HG02938 (cell line): ENCODE measurements around the gene LAMA2.

Experiments
- ATAC-seq: cut with Tn5 transposase; IDR thresholded peaks from one replicate; pipeline ENCODE4 v1.9.1; 2021; ENCODE audit warnings: mild to moderate bottlenecking, moderate library complexity; ENCODE audit not compliant: unreplicated experiment

The LAMA2 gene

GRCh38 chr6:129175066-129175465 lies 292.1 kb downstream of the LAMA2 start:
- ATAC-seq, result no peak

GRCh38 chr6:129177801-129178200 lies 294.9 kb downstream of the LAMA2 start:
- ATAC-seq, result no peak

GRCh38 chr6:129179283-129179682 lies 296.3 kb downstream of the LAMA2 start:
- ATAC-seq, result no peak

- ATAC-seq, result no peak
Observed at GRCh38 chr6:129181001-129181400, 298.1 kb downstream of the LAMA2 start.

GRCh38 chr6:129183187-129183591 lies 300.3 kb downstream of the LAMA2 start:
- no peak for ATAC-seq

- ATAC-seq, result no peak
Observed at GRCh38 chr6:129183681-129184301, 300.9 kb downstream of the LAMA2 start.

GRCh38 chr6:129184324-129184723 lies 301.4 kb downstream of the LAMA2 start:
- ATAC-seq, result no peak

GRCh38 chr6:129184808-129185366 lies 301.9 kb downstream of the LAMA2 start:
- ATAC-seq, result no peak

GRCh38 chr6:129186988-129187387 lies 304.1 kb downstream of the LAMA2 start:
- no peak for ATAC-seq

- no peak for ATAC-seq
Observed at GRCh38 chr6:129188306-129188705, 305.4 kb downstream of the LAMA2 start.

- ATAC-seq, result no peak
Observed at GRCh38 chr6:129188795-129189194, 305.9 kb downstream of the LAMA2 start.

- ATAC-seq, result no peak
Observed at GRCh38 chr6:129189266-129189665, 306.3 kb downstream of the LAMA2 start.

- ATAC-seq, result no peak
Observed at GRCh38 chr6:129191235-129191634, 308.3 kb downstream of the LAMA2 start.

- ATAC-seq, result no peak
Observed at GRCh38 chr6:129192458-129192989, 309.6 kb downstream of the LAMA2 start.

GRCh38 chr6:129194306-129194941 lies 311.5 kb downstream of the LAMA2 start:
- ATAC-seq, result no peak

- ATAC-seq, result no peak
Observed at GRCh38 chr6:129195161-129195560, 312.2 kb downstream of the LAMA2 start.

GRCh38 chr6:129195643-129196042 lies 312.7 kb downstream of the LAMA2 start:
- no peak for ATAC-seq

- no peak for ATAC-seq
Observed at GRCh38 chr6:129197154-129197553, 314.2 kb downstream of the LAMA2 start.

- no peak for ATAC-seq
Observed at GRCh38 chr6:129200151-129200550, 317.2 kb downstream of the LAMA2 start.

GRCh38 chr6:129203190-129203900 lies 320.4 kb downstream of the LAMA2 start:
- ATAC-seq, result no peak

- ATAC-seq, result no peak
Observed at GRCh38 chr6:129206821-129207220, 323.9 kb downstream of the LAMA2 start.

GRCh38 chr6:129207832-129208231 lies 324.9 kb downstream of the LAMA2 start:
- ATAC-seq, result no peak
